ENCODE results near the gene METTL21C.

Gene METTL21C

DNA sequence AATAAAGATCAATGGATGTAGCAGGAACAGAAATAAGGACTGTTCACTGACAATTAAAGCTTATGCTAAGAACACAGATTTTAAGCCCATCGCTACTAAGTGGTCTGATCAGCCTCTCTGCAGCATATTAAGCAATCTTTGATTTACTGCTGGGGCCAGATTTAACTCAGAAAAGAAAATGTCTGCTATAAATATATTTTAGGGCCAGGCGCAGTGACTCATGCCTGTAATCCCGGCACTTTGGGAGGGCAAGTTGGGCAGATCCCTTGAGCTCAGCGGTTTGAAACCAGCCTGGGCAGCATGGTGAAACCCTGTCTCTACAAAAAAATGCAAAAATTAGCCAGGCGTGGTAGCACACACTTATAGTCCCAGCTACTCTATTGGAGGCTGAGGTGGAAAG, 43.0 kb downstream of the METTL21C start:
- H3K27ac ChIP-seq: no peak overlapping the region
- TF ChIP-seq, protein P1, sequence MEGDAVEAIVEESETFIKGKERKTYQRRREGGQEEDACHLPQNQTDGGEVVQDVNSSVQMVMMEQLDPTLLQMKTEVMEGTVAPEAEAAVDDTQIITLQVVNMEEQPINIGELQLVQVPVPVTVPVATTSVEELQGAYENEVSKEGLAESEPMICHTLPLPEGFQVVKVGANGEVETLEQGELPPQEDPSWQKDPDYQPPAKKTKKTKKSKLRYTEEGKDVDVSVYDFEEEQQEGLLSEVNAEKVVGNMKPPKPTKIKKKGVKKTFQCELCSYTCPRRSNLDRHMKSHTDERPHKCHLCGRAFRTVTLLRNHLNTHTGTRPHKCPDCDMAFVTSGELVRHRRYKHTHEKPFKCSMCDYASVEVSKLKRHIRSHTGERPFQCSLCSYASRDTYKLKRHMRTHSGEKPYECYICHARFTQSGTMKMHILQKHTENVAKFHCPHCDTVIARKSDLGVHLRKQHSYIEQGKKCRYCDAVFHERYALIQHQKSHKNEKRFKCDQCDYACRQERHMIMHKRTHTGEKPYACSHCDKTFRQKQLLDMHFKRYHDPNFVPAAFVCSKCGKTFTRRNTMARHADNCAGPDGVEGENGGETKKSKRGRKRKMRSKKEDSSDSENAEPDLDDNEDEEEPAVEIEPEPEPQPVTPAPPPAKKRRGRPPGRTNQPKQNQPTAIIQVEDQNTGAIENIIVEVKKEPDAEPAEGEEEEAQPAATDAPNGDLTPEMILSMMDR (IDR thresholded peaks at IDR 0.05): no peak
- no peak for TF ChIP-seq ZFX (IDR thresholded peaks at IDR 0.05; ENCODE audit: borderline replicate concordance)

DNA sequence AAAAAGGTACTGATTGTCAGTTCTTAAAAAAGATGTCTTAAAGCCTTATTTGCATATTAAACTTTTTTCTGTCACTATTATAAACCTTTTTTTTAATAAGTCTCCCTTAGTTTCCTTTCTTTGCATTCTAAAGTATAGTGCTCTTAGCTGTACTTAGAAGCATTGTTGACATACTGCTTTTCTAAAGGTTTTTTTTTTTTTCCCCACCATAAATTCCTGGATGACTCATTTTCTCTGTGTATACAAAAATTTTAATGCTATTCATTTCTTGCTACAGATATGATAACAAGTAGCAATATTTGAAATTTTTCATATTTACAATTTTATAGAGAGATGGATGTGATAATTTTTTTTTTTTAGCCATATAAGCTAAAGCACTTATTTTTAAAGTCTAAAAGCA, 43.5 kb downstream of the METTL21C start:
- TF ChIP-seq, protein P1 (IDR thresholded peaks at IDR 0.05): no peak
- no peak for TF ChIP-seq ZFX (IDR thresholded peaks at IDR 0.05; ENCODE audit: borderline replicate concordance)
- no peak overlapping the region for H3K27ac ChIP-seq

DNA sequence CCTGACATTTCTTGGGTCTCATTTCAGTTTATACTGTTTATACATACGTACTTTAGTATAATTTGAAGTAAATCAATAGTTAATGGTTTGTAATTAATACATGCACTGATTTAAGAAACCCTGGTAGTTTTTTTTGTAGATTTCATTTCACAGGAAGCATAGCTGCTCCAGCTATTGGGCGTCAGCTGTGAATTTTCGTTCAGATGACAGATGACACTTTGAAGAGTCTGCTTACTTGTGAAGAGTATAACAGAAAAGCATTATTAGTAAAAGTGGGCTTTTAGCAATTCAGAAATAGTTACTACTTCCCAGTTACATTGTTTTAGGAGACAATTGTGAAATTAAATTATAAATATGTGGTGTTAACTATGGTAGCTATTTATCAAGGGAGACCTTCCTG, 44.4 kb downstream of the METTL21C start:
- TF ChIP-seq, protein P1 (IDR thresholded peaks at IDR 0.05): no peak
- no peak for TF ChIP-seq ZFX (IDR thresholded peaks at IDR 0.05; ENCODE audit: borderline replicate concordance)
- no peak overlapping the region for H3K27ac ChIP-seq

DNA sequence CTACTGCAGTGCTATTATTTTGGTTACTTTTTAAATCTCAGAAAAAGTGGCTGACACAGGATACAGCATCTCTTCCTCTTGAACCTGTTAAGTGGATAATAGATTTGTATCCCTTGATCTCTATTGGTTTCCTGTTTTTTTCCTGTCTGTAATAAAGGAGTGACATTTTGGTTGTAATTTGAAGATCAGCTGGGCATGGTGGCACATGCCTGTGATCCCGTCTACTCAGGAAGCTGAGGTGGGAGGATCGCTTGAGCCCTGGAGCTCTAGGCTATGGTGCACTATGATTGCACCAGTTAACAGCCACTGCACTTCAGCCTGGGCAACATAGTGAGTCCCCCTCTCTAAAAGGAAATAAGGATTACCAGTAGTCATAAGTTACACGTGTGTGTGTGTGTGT, 46.8 kb downstream of the METTL21C start:
- TF ChIP-seq, protein P1 (IDR thresholded peaks at IDR 0.05): no peak
- TF ChIP-seq ZFX (IDR thresholded peaks at IDR 0.05; ENCODE audit: borderline replicate concordance): no peak
- H3K27ac ChIP-seq: no peak overlapping the region

DNA sequence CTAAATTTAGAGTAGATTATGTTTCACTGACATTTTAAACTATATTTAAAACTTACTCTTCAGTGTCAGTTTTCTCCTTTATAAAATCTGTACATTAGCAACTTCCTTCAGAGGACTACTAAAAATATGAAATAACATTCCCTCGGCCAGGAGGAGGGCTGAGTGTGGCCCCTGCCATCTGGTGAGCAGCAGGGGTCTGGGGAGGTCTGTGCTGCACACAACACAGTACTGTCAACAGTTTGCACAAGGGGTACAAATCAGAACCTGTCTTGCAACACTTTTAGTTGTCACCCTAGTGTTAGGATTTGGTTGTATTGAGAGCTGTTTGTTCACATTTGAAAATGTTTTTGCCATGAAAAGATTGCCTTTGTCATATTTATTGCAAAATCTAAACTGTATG, 49.1 kb downstream of the METTL21C start:
- no peak overlapping the region for H3K27ac ChIP-seq
- TF ChIP-seq, protein P1 (IDR thresholded peaks at IDR 0.05): no peak
- TF ChIP-seq ZFX (IDR thresholded peaks at IDR 0.05; ENCODE audit: borderline replicate concordance): no peak

DNA sequence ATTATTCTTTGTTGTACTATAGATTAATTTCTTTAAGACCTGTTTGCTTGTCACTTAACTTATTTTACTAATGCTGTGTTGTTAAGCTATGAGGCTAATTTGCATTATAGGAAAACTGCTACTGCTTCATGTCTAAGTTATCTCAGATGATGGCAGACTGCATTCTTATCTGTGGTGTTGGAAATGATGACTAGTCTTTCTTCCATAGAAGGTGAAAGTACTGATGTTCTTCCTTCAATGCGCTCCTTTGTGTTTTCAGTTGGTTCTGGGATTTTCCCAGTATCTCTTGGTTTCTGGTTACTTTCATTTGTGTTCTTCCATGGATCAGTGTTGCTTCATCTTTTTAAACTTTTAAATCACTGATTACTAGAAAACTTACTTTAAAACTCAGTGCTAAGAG, 51.2 kb downstream of the METTL21C start:
- no peak for TF ChIP-seq ZFX (IDR thresholded peaks at IDR 0.05; ENCODE audit: borderline replicate concordance)
- TF ChIP-seq, protein P1 (IDR thresholded peaks at IDR 0.05): no peak

DNA sequence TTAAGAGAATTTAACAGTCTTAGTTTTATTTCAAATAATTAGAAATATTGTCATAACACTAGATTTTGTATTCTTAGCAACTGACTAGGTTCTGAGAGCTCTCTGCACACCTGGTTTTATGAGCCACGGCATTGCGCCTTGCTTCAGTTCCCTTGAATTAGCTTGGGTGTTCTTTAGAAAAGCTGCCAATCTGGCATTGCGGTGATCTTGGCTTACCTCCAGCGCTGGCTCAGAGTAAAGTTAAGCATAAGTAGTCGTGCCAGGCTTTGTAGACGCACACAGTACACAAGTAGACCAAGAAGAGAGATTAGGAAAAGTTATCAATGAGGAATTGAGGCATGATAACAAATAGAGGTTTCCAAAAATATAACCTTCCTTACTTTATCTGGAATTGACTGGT, 52.4 kb downstream of the METTL21C start:
- TF ChIP-seq ZFX (IDR thresholded peaks at IDR 0.05; ENCODE audit: borderline replicate concordance): no peak
- TF ChIP-seq, protein P1 (IDR thresholded peaks at IDR 0.05): no peak
- 0 out of 2 replicates have a peak overlapping the region, but pooled peaks have one; percentile 11 for H3K27ac ChIP-seq

More for the DNA sequence above, 51.2 kb downstream of the METTL21C start:
- H3K27ac ChIP-seq: no peak overlapping the region
